DMS153 (cell line): ENCODE results near the gene EML6.

Source experiments
- DNase-seq: peaks from one replicate; lab custom pipeline; 2025; lab: John Stamatoyannopoulos, UW

EML6 gene

GRCh38 chr2:54947136-54947535, 223.7 kb downstream of the EML6 start:
- DNase-seq: no peak

GRCh38 chr2:54947646-54948045, 224.2 kb downstream of the EML6 start:
- no peak for DNase-seq

DNA sequence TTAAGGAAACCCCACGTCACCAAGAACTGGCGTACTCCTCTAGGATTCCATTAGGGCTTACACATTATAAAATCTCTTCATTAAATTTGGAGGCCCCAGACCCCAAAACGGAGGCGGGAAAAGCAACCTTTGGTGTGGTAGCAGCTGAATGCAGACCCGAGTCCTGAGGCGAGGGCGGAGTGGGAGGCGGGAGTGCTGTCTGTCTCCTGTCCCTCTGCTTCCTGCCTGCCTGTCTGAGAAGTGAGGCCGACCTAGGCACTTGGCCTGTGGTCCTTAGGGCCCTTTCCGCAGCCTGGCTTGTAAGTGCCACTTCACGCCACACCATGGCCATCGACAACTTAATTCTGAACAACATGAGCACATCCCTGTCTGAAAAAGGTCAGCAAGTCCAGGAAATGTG, 224.7 kb downstream of the EML6 start:
- no peak for DNase-seq

GRCh38 chr2:54949431-54949830, 226.0 kb downstream of the EML6 start:
- DNase-seq: no peak

DNA sequence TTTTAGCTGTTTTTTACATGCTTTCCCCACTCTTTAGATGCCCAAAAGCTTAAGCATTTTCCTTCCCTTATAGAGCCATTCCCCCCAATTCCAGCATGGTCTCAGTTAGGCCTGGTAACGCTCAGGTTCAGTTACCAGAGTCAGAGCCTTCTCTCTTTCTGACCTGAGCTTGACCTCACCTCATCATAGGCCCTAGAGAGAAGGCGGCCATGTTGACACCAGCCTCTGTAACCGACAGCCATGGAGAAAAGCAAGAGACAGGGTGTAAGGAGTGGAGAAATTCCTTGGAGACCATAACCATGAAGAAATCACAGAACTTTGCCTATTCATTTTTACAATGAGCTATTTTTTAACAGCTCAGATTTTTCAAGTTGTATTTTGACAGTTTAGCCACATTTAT, 227.3 kb downstream of the EML6 start:
- no peak for DNase-seq

DNA sequence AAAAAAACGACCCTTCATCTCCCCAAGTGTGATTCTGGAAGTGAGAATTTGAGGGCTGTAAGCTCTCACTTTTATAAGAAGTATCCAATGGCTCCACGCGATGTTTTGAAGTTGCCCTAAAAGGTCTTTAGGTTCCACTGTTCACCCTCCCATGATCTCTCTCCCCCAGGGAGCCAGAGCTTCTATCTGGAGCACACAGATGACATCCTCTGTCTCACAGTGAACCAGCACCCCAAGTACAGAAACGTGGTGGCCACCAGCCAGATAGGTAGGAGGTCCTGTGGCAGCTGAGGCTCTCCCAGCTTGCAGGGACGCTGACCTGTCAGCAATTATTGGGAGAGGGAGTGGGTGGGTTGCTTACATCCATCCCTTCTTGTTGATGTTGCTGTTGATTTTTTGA, 229.0 kb downstream of the EML6 start:
- DNase-seq: no peak

DNA sequence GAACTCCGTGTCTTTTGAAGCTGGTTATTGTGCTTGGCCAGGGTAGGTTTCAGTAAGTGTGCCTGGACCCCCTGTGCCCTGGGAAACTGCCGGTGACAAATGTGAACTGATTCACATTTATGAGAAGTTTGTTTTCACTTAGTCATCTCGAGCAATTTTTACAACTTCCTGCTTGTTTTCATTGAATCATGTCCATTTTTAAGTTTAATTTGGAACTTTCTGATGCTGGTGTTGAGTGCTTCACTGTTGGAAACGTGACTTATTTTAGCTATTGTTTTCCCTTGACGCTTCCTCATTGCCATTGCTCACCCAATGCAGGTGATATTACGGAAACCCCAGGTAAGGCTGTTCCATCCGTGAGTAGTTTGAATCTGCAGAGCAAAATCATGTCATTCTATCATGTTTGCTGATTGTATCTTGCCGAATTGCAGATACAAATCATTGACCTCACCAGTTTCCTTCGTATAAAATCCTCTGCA, 229.6 kb downstream of the EML6 start:
- no peak for DNase-seq

- DNase-seq: no peak
Measured at GRCh38 chr2:54954158-54954557, 230.7 kb downstream of the EML6 start.

GRCh38 chr2:54954705-54955357, 231.4 kb downstream of the EML6 start:
- DNase-seq: no peak

- DNase-seq: no peak
Measured at GRCh38 chr2:54955358-54956110, 232.1 kb downstream of the EML6 start.

GRCh38 chr2:54956111-54956627, 232.7 kb downstream of the EML6 start:
- DNase-seq: peak; percentile 11

DNA sequence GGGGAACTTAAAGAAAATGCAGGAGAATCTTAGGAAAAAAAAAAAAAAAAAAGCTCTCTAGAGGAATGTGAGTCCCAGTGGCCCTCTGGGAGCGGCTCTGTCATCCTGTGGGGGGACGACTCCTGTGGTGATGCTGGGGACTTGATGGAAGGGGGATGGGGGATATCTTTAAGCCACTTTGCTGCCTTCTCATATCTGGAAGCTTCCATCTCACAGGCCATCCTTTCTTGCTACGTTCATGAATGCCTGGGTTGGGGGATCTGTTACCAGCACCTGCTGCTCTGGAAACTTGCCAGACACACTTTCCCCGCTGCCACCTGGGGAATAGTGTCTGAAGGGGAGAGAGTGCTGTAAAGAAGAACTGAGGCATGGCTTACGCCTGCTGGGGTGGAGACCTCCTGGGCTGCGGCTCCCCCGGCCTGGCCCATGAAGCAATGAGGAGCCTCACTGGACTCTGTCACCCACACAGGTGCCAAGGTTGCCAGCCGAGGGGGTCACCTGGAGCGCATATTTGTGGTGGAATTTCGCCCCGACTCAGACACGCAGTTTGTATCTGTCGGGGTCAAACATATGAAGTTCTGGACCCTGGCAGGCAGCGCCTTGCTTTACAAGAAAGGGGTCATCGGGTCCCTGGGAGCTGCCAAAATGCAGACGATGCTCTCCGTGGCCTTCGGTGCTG, 234.0 kb downstream of the EML6 start:
- DNase-seq: no peak

DNA sequence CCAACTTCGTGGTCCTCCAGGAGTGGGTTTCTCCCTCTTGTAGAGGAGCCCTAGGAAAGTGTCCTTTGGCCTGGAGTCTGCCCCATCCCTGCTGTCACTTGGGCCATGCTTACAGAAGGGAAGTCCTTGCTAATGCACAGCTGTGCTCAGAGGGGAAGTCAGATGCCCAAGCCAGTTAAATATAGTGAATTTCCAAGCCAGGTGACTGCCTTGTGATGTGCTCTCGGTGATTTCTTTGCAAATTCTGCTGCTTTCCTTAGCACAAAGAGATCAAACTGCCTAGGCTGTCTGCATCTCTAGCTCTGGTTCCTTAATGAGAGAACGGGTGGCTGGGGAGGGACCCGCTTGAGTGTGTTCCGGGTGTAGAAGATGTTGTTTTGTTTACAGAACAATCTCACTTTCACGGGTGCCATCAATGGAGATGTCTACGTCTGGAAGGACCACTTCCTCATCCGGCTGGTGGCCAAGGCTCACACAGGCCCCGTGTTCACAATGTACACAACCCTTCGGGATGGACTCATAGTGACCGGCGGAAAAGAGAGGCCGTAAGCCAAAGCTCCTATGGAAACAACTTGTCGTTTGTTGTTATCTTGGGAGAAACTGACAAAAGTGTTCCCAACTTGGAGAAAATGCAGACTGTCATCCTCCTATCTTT, 235.4 kb downstream of the EML6 start:
- DNase-seq: no peak

DNA sequence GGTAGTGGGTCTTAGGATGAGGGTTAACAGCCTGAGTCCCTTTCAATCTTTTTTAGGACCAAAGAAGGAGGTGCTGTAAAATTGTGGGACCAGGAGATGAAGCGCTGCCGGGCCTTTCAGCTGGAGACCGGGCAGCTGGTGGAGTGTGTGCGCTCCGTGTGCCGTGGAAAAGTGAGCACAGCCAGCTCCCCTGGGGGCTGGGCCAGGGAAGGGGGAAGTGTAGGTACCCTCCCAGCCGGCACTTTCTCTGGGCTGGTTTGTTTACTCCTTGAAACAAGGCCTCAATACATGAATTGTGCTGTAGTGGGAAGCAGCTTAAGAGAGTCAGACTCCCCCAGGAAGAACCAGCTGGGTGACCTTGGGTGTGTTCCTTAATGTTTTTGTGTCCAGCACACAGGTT, 236.7 kb downstream of the EML6 start:
- DNase-seq: no peak

DNA sequence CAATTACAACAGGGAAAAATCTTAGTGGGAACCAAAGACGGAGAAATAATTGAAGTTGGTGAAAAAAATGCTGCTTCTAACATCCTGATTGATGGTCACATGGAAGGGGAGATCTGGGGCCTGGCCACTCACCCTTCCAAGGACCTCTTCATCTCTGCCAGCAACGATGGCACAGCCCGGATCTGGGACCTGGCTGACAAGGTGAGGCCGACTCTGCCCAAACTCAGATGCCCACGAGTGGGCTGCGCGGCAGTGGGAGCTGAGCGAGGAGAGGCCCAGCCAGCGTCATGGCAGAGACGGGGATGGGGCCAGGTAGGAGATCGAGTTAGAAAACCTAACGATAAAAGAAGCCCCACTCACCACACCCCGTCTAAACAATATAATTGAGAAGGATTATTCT, 239.0 kb downstream of the EML6 start:
- DNase-seq: no peak

GRCh38 chr2:54962935-54963440, 239.5 kb downstream of the EML6 start:
- no peak for DNase-seq

DNA sequence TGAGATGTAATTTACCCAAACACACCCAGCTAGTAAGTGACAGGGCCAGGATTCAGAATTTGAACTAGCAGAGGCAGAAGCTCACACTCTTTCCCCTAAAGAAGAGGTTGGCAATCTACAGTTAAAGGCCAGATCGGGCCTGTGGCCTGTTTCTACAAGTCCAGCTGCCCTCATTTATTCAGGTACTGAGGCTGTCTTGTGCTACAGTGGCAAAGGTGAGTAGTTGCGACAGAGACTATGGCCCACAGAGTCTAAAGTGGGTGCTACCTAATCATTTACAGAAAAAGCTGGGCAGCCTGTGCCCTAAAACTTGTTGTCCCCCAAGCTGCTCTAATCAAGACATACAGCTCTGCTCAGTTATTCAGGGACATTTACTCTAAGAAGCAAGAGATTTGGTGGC, 240.0 kb downstream of the EML6 start:
- DNase-seq: no peak

DNA sequence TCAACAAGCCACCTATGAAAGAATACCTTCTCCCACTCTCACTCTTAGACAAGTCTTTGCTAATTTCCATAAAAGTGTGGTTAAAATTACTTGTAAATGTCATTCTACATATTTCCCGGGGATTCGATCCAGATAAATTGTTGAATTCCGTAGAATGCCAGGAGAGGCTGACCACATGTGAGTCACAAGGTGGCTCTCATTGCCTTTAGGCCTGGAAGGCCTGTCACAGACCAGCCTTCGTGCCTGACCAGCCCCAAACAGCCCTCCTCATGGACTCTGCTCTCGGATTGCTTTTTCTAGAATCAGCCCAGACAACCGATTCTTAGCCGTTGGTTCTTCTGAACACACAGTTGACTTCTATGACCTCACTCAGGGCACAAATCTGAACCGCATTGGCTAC, 240.8 kb downstream of the EML6 start:
- no peak for DNase-seq

GRCh38 chr2:54964816-54965215, 241.4 kb downstream of the EML6 start:
- DNase-seq: no peak

GRCh38 chr2:54965425-54965824, 242.0 kb downstream of the EML6 start:
- no peak for DNase-seq

DNA sequence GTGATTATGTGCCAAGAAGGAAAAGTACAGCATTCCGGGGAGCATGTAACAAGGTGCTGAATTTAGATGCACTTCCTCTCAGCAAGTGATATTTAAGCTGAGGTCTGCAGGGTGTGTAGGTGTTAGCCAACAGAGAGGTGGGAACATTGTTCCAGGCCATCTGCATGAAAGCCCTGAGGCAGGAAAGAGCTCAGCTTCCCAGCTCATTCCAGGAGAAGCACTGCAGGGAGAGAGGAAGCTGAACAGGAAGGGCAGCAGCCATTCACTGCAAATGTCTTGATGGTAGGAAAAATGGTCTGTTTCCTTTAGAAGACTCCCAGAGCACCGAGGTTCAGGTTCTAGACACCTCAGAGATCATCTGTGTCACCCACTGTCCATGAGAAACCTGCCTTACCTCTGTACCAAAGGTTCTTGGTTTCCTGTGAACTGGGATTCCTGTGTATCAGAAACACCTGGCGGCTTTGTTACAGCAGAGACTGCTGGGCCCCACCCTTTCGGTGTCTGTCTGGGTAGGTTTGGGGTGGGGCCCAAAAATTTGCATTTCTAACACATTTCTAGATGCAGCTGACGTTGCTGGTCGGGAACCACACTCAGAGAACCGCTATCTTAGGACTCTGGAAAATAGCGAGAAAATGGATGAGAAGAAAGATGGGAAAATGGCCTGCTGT, 242.8 kb downstream of the EML6 start:
- no peak for DNase-seq

GRCh38 chr2:54966837-54967236, 243.4 kb downstream of the EML6 start:
- DNase-seq: no peak
